ENCODE results near the gene UAP1L1.
A peak's percentile ranks its signal among the peaks of the same experiment; 100 is the strongest.
"Not testable (repeated sequence)": the region's sequence is repeated elsewhere in the genome, so short reads cannot be mapped to it uniquely, and the experiment has no call there.

Gene UAP1L1

DNA sequence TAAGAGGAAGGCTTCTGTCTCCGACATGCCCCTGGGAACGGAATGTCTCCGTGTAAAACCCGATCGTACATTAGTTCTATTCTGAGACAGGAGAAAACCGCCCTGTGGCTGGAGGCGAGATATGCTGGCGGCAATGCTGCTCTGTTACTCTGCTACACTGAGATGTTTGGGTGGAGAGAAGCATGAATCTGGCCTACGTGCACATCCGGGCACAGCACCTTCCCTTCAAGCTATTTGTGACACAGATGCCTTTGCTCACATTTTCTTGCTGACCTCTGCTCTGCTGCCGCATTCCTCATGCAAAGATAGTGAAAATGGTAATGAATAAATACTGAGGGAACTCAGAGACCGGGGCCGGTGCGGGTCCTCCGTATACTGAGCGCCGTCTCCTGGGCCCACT, 39.4 kb downstream of the UAP1L1 start:
- no peak for DNase-seq

DNA sequence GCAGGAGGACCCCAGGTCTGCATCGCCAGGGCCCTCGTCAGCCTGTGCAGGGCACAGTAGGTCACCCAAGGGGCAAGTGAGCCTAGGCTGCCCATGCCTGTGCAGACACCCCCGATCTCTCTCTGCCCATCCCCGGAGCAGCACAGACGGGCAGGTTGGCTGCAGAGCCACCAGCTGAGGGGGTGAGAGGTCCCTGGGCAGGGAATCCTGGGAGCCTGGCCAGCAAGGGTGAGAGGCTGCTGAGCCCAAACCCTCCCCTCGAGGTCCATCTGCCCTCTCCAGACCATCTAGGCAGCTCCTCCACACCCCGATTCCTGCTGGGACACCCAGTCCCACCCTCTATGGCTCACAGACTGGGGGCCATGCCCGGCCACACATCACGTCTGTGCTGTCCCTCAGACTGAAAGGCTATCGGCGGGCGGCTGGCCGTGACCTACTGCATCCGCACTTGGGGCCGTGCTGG, 40.0 kb downstream of the UAP1L1 start:
- no peak for DNase-seq

DNA sequence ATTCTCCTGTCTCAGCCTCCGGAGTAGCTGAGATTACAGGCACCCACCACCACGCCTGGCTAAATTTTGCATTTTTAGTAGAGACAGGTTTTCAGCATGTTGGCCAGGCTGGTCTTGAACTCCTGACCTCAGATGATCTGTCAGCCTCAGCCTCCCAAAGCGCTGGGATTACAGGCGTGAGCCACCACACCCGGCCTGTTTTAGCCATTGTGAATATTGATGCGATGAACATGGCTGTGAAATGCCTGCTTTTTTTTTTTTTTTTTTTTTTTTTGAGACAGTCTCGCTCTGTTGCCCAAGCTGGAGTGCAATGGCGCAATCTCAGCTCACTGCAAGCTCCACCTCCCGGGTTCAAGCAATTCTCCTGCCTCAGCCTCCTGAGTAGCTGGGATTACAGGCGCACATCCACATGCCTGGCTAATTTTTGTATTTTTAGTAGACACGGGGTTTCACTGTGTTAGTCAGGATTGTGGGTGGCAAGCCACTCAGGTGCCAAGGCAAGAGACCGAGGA, 40.8 kb downstream of the UAP1L1 start:
- not testable (repeated sequence) for DNase-seq

DNA sequence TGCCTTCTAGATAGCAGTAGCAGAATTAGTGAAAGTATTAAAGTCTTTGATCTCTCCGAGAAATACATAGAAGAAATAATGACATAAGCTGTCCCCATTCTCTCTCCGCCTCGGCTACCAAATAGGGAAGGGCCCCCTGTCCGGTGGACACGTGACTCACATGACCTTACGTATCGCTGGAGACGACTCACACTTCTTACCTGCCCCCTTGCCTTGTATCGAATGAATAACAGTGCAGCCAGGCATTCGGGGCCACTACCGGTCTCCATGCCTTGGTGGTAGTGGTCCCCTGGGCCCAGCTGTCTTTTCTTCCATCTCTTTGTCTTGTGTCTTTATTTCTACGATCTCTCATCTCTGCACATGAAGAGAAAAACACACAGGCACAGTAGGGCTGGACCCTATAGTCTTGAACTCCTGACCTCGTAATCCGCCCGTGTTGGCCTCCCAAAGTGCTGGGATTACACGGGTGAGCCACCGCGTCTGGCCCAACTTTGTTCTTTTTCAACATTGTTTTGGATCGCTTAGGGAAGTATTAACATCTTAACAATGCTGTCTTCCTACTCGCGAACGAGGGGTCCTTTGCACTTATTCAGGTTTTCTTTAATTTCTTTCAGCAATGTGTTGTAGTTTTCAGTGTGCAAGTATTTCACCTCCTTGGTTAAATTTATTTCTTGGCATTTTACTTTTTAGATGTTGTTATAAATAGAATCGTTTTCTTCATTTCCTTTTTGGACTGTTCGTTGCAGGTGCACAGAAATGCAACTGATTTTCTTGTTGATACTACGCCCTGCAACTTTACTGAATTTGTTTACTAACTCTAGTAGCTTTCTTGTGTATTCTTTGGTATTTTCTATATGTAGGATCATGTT, 44.8 kb downstream of the UAP1L1 start:
- not testable (repeated sequence) for DNase-seq

DNA sequence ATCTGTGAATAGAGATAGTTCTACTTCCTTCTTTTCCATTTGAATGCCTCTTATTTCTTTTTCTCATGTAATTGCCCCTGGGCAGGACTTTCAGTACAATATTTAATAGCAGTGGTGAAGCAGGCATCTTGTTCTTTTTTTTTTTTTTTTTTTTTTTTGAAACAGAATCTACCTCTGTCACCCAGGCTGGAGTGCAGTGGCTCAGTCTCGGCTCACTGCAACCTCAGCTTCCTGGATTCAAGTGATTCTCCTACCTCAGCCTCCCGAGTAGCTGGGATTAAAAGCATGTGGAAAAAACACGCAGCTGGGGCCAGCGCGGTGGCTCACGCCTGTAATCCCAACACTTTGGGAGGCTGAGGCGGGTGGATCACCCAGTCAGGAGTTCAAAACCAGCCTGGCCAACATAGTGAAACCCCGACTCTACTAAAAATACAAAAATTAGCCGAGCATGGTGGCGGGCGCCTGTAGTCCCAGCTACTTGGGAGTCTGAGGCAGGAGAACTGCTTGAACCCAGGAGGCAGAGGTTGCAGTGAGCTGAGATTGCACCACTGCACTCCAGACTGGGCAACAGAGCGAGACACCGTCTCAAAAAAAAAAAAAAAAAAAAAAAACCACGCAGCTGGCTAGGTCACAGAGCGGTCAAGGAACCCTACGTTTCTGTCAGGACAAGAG, 45.6 kb downstream of the UAP1L1 start:
- DNase-seq, result not testable (repeated sequence)

DNA sequence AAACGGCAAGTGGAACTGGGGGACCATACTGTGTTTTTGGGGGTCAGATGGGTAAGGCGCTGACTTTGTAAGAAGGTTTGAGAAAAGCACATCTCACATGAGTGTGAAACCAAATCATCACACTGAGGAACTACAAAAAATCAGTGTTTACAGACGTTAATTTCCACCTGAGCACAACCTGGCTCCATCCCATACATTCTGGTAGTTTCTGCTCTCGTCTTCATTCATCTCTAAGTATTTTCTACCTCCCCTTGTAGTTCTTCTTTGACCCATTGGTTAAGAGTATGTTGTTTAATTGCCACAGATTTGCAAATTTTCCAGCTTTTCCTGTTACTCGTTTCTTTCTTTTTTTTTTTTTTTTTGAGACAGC, 46.1 kb downstream of the UAP1L1 start:
- no peak for DNase-seq

DNA sequence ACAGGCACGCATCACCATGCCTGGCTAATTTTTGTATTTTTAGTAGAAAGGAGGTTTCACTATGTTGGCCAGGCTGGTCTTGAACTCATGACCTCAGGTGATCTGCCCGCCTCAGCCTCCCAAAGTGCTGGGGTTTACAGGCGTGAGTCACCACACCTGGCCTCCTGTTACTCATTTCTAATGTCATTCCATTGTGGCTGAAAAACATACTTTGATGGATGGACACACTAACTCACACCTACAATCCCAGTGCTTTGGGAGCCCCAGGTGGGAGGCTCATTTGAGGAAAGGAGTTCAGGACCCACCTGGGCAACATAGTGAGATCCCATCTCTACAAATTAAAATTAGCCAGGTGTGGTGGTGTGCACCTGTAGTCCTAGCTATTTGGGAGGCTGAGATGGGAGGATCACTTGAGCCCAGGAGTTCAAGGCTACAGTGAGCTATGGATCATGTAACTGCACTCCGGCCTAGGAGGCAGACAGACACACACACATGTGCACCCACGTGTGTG, 46.7 kb downstream of the UAP1L1 start:
- not testable (repeated sequence) for DNase-seq

DNA sequence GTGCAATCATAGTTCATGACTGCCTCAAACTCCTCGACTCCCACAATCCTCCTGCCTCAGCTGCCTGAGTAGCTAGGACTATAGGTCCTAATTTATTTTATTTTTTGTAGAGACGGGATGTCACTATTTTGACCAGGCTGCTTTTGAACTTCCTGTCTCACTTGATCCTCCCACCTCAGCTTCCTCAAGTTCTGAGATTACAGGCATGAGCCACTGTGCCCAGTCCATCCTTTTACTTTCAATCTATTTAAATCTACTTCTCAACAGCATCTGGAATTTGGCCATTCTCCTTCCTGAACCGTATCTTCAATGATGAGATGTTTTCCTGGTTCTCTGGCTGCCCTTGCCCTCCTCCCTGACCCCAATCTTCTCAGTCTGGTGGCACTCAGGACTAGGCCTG, 49.5 kb downstream of the UAP1L1 start:
- DNase-seq, result no peak

DNA sequence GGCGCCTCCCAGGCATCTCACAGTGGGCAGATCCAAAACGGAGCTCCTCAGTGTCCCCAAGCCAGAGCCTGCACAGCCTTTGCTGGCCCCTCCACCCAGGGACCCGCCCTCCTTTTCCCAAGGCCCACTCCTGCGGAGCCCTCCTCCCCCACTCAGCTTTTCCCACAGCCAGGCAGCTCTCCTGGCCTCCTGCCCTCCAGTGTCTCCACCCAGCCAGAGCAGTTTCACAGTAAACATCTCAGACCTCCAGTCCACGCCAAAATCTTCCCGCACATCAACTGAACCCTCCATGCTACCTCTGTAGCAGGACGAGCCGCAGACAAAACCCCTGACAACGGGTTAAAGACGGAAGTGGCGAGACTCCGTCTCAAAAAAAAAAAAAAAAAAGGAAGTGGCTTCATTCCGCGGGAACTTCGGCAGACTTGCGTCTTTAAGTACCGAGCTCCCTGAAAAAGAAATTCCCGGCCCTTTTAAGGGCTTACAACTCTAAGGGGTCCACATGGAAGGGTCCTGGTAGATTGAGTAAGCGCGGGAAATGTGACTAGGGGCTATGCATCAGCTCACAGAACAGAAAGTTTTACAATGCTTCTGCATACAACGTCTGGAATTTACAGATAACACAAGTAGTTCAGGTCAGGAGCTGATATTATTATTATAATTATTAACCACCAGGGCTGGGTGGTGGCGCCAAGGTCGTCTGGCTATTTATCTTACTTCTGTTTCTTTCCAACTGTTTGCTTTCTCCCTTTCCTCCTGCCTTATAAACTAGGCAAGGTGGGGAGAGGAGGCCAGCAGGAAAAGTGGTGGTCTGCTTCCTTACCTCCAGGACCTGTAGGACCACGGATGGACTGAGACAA, 50.2 kb downstream of the UAP1L1 start:
- peak; percentile 52 to 56 for DNase-seq

DNA sequence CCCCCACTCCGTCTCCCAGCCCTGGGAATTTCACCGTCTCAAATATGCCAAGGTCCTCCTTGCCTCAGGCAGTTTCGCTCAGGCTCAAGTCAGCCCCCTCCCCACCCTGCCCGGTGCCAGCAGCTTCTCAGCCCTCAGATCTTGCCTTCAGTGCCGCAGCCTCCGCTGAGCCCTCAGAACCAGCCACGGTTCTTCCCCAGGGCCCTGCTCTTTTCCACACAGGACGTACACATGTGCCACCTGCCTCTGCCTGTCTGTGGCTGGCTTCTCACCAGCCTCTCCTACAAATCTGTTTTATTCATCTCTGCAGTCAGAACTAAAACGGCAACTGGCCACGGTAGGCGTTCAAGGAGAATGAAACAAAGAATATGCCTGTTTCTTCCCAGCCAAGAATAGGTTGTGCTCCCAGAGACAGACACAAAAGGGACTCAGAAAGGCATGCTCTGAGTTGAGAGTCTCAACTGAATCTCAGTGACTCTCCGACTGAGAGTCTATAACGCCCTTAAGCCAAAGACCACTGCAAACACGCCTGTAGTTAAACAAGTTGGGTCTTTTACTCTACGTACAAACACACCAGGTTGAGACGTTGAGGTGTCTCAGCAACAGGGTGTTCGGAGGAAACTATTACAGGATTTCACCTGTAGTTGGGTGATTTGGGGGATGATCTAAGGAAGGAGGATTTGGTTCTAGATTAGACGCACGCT, 51.0 kb downstream of the UAP1L1 start:
- DNase-seq, result peak; percentile 52 to 60

DNA sequence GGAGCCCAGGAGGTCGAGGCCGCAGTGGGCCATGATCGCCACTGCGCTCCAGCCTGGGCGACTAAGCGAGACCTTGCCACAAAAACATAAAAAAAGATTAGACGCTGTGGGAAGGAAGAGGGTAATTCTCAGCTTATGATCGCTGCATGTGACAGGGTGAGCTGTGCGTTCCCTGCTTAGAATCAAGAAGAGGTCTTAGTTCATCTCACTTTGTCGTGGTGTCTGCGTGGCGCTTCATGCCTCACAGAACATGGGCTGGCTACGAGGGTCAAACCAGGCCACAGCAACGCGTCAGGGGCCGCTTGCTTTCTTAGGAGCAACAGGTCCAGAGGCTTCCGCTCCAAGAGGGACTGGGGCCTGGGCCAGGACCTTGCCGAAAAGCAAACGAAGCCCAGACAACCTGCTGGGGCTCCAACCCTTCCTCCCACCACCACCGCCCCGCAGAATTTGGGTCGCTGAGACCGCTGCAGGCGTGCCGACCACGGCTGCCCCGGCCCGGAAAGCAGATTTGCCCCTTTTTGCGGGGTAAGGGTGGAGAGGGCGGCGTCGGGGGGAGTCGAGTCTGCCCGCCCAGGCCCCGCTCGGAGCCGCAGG, 51.6 kb downstream of the UAP1L1 start:
- DNase-seq, result peak; percentile 49 to 55

DNA sequence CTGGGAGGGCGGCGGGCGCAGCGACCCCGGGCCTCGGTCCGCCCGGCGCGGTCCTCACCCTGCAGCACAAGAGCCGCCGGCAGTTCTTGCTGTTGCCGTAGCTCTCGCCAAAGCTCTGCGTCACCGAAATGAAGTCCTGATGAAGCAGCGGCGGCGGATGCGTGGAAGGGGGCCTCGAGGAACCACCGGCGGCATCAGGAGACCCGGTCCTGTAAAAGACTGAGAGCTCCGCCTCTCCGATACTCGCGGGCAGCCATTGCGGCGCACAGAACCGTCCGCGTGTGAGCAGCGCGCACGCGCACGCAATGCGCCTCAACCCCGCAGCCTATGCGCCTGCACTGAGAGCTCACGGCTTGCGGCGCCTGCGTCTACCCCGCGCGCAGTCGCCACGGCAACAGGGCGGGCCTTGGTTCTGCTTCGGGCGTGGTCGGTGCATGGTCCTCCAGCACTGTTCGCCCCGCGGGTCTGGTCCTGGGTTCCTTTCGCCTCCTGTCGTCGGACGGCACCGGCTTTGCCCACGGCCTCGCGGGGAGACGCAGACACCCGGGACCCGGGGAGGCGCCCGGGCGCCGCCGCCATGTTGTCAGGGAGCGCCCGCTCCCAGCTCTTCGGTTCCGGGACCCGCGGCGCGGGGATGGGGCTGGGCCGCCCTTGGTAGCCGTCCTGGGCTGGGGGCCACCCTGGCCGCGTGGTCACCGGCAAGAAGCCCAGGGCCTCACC, 52.3 kb downstream of the UAP1L1 start:
- DNase-seq, result peak; percentile 91 to 94

DNA sequence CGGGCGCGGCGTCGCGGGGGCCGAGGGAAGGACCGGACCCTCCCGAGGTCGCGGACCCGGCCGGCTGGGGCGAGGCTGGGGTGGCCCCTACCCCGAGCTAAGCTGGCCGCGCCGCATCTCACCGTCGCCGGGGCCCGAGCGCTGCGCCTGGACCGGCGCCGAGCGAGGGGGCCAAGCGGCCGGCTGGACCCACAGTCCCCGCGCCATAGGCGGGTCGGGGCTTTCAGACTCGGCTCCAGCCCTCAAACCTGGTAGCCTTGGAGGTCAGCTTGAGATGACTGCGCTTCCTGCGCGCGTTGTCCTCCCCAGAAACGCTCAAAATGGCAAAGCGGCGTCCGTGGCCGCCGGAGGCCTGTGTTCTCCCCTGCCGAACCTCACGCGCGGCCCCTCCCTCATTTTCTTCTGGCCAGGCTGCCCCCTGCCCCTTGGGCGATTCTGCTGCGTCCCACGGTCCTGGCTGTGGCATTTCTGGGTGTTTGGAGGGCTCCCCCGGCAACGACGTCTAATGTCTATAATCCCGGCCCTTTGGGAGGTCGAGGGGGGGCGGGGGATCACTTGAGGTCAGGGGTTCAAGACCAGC, 52.9 kb downstream of the UAP1L1 start:
- DNase-seq, result no peak
